ENCODE measurements around the gene MAGEA10.
"Not testable (repeated sequence)": the region's sequence is repeated elsewhere in the genome, so short reads cannot be mapped to it uniquely, and the experiment has no call there.

Gene MAGEA10

DNA sequence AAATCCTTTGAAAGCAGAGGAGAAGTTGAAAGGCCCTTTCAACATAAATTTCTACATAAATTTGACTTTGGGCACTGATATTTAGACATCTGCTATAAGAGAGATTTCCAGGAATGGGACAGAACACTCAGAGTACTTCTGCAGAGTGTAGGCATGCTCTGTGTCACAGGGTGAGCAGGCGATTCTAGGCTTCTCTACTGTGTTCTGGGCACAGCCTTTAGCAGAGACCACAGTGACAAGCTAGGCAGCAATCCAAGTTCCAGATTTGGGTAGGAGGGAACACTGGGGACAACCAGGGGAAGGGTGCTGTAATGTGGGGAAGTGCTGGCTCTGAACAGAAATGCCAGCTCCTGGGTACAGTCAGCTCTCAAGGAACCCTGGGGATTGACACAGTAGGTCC is 6.9 kb downstream of the MAGEA10 start:
- TF ChIP-seq, protein P1, sequence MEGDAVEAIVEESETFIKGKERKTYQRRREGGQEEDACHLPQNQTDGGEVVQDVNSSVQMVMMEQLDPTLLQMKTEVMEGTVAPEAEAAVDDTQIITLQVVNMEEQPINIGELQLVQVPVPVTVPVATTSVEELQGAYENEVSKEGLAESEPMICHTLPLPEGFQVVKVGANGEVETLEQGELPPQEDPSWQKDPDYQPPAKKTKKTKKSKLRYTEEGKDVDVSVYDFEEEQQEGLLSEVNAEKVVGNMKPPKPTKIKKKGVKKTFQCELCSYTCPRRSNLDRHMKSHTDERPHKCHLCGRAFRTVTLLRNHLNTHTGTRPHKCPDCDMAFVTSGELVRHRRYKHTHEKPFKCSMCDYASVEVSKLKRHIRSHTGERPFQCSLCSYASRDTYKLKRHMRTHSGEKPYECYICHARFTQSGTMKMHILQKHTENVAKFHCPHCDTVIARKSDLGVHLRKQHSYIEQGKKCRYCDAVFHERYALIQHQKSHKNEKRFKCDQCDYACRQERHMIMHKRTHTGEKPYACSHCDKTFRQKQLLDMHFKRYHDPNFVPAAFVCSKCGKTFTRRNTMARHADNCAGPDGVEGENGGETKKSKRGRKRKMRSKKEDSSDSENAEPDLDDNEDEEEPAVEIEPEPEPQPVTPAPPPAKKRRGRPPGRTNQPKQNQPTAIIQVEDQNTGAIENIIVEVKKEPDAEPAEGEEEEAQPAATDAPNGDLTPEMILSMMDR (IDR thresholded peaks at IDR 0.05; ENCODE audit: low read depth, low read length, missing control alignments) = no peak
- no peak for DNase-seq (ENCODE audit: low read depth)
- no peak overlapping the region for H3K4me3 ChIP-seq (ENCODE audit: low read depth, low read length)

DNA sequence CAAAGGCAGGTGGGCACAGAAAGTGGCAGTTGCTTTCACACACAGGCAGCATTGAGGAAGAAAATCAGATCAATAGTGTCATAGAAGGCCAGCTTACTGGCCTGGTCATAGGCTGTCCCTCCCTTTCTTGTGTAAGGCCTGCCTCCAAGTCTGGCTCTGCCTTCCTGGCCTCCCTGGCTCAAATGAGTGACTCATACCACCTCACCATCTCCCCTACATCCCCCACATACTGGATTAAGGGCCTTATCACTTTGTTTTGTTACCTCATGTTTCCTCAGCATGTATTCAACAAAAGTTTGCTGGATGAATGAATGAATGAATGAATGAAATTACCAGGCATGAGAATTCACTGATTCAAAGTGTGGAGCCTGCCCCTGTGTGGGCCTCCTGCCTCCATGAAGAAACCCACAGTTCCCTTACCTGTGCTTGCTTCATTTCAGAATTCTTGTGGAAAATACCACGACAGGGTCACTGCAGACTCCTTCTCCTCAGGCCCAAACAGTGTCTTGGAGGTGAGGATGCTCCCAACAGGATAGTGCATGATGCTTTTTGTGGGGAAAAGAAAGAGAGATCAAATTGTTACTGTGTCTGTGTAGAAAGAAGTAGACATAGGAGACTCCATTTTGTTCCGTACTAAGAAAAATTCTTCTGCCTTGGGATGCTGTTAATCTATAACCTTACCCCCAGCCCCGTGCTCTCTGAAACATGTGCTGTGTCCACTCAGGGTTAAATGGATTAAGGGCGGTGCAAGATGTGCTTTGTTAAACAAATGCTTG is 9.1 kb downstream of the MAGEA10 start:
- not testable (repeated sequence) for H3K4me3 ChIP-seq (ENCODE audit: low read depth, low read length); DNase-seq (ENCODE audit: low read depth)

DNA sequence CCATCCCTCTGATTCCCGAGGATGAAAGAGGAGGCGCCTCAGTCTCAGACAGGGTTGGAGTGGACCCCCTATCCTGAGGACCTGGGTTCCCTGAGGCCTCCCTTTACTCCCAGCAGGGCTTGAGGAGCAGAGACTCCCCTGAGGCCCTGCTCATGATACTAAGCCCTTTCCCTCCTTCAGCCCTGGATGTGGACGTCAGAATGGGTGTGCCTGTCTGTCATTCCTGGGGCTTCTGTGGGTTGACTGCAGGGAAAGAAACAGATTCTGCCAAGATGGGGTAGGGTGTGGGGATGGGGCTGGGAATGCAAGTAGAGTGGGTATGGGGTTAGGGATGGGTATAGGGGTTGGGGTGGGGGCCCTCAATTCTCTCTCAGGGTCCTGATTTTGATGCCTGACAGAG is 21.1 kb downstream of the MAGEA10 start:
- H3K4me3 ChIP-seq (ENCODE audit: low read depth, low read length) = no peak overlapping the region
- TF ChIP-seq, protein P1 (IDR thresholded peaks at IDR 0.05; ENCODE audit: low read depth, low read length, missing control alignments) = no peak
- DNase-seq (ENCODE audit: low read depth) = no peak

DNA sequence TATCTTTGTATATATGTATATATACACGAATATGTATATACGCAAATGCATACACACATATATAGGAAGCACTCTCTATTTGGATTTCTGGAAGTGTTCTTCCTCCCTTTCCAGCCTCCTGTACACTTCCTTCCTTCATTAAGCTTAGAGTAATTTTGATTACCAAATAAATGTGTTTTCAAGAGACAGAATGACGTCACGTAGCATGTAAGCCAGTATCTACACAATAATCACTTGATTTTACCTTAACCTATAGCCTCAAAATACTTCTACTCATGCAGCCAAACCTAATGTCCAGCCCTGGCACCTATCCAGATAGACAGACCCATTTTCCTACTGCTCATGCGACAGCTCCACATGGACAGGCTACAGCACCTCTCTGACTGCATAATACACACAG is 29.9 kb downstream of the MAGEA10 start:
- TF ChIP-seq, protein P1 (IDR thresholded peaks at IDR 0.05; ENCODE audit: low read depth, low read length, missing control alignments) = no peak
- DNase-seq (ENCODE audit: low read depth) = no peak
- no peak overlapping the region for H3K4me3 ChIP-seq (ENCODE audit: low read depth, low read length)

DNA sequence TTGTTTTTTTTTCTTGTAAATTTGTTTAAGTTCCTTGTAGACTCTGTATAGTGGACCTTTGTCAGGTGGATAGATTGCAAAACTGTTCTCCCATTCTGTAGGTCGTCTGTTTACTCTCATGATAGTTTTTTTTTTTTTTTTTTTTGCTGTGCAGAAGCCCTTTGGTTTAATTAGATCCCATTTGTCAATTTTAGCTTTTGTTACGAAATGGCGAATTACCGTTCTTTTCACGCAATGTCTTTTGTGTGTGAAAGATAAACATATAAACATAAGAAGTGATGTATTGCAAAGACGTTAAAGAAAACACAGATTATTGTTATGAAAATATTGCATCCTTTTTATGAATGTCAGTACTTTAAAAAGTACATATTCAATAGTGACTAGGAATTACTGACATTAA is 34.5 kb downstream of the MAGEA10 start:
- no peak overlapping the region for H3K4me3 ChIP-seq (ENCODE audit: low read depth, low read length)
- no peak for DNase-seq (ENCODE audit: low read depth)
- TF ChIP-seq, protein P1 (IDR thresholded peaks at IDR 0.05; ENCODE audit: low read depth, low read length, missing control alignments) = no peak

DNA sequence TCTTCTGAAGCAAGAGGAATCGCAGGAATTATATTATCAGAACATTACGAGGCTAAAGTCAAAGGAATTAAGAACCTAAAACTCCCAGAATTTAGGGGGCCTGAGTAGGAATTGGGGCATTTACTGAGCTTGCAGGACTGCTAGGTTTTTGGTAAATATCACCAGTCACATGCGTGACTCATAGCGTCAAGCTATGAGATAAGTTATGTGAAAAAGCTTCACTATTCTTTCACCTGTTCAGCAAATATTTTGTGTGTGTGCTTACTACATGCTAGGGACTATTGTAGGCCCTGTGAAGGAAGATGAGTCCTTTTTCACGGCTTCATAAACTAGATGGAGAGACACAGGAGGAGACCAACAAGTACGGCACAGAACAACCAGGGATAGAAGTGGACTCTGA is 52.2 kb downstream of the MAGEA10 start:
- TF ChIP-seq, protein P1 (IDR thresholded peaks at IDR 0.05; ENCODE audit: low read depth, low read length, missing control alignments) = no peak
- no peak for DNase-seq (ENCODE audit: low read depth)
- H3K4me3 ChIP-seq (ENCODE audit: low read depth, low read length) = no peak overlapping the region
